Activated CD4-positive, alpha-beta T cell treated with anti-CD3 and anti-CD28 coated beads for 48 hours (primary cell): Measurements from ENCODE around the gene AFAP1L2.

Experiments
- DNase-seq: peaks from one replicate; pipeline ENCODE4 v3.0.0-alpha.2; 2020

The AFAP1L2 gene, protein sequence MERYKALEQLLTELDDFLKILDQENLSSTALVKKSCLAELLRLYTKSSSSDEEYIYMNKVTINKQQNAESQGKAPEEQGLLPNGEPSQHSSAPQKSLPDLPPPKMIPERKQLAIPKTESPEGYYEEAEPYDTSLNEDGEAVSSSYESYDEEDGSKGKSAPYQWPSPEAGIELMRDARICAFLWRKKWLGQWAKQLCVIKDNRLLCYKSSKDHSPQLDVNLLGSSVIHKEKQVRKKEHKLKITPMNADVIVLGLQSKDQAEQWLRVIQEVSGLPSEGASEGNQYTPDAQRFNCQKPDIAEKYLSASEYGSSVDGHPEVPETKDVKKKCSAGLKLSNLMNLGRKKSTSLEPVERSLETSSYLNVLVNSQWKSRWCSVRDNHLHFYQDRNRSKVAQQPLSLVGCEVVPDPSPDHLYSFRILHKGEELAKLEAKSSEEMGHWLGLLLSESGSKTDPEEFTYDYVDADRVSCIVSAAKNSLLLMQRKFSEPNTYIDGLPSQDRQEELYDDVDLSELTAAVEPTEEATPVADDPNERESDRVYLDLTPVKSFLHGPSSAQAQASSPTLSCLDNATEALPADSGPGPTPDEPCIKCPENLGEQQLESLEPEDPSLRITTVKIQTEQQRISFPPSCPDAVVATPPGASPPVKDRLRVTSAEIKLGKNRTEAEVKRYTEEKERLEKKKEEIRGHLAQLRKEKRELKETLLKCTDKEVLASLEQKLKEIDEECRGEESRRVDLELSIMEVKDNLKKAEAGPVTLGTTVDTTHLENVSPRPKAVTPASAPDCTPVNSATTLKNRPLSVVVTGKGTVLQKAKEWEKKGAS

DNA sequence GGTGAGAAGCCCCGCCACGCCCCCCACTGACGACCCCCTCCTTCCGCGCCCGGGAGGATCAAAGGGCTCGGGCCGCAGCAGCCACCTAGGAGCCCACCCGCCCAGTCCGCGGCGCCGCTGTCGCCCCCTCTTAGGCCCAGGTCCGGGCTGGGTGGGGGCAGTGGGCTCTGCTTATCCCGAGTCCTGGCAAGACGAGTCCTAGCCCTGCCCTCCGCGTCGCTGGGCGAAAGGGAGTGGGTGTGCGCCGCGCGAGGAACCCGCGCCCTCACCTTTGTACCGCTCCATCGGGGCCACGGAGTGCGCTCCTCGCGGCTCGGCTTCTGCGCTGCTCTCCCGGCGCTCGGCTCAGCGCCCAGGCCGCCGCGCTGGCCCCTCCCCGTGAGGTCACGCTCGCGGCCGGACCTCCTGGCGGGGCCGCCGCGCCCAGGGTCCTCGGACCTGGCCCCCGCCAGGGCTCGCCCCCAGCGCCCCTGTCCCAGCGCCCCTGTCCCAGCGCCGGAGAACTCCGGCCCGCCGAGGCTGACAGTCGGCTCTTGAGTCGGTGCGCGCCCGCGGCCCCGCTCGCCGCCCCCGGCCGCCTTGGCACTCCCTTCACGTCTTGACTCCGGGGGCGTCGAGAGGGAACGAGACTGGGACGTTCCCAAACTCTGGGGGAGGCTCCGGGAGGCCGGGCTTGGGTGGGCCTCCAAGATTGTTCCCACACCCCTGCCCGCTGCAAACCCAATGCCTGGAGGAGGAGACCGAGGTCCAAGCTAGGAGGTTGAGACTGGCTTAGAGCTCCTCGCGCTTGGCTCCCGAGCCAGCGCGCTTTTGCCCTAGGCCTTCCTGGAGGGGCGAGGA, at the start of gene AFAP1L2:
Gene AFAP1L2 (minus strand): TSS at position 332 of the 840 bp plus-strand sequence. CDS start 47 bp downstream, at position 285.
- no peak for DNase-seq

- DNase-seq = no peak
These were observed 49.3 kb upstream of the AFAP1L2 start for GRCh38 chr10:114453576-114453975.

DNA sequence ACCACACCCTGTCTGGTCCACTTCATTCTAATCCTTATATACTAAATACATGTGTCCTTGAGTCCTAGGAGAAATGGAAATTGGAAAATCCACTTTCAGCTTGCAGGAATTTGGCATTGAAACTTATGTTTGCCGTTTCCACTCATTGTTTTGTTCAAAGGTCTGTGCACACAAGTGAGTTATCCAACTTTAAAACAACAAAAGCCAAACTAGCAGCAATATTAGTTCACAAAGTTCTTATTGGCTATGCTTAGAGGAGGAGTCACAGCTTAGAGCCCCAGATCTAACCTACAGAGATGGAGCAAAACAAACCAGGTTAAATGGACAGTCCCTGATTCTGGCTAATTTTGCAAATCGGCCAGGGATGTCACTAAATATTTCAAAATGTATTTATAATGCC, 44.6 kb upstream of the AFAP1L2 start:
- no peak for DNase-seq

GRCh38 chr10:114445332-114445731, 41.0 kb upstream of the AFAP1L2 start:
- no peak for DNase-seq

DNA sequence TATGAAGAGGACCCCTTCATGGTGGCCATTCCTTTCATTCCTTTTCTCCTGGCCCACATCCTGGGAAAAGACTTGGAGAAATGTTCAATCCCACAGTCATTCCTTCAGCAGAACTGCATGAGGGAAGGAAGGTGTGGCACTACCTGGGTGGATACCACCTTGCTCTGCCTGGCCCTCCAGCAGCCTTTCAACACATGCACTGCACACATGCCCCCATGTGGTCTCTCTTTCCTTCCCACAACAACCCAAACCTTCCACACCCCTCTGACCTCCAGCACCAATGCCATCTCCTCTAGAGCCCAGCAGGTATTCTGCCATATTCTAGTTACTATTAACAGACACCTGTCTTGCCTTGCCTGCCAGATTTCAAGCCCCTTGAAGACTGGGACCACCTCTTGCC, 40.5 kb upstream of the AFAP1L2 start:
- DNase-seq = no peak

GRCh38 chr10:114442091-114442630, 37.9 kb upstream of the AFAP1L2 start:
- DNase-seq = no peak

DNA sequence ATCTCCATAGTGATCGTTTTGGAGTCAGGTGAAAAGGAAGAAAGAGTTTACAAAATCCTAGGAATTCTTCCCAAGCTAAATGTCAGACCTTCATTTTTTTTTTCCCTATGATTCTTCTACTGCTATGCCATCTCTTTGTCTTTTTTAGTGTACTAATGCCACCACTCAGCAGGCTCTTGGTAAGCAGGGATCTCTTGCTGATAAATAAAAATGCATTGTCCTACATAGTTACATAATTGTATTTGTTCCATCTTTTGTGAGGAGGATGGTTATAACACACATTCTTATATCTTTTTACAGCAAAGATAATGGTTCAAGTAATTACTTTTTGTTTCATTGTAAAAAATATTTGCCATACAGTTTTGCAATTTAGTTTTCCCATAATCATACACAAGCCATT, 36.8 kb upstream of the AFAP1L2 start:
- no peak for DNase-seq

DNA sequence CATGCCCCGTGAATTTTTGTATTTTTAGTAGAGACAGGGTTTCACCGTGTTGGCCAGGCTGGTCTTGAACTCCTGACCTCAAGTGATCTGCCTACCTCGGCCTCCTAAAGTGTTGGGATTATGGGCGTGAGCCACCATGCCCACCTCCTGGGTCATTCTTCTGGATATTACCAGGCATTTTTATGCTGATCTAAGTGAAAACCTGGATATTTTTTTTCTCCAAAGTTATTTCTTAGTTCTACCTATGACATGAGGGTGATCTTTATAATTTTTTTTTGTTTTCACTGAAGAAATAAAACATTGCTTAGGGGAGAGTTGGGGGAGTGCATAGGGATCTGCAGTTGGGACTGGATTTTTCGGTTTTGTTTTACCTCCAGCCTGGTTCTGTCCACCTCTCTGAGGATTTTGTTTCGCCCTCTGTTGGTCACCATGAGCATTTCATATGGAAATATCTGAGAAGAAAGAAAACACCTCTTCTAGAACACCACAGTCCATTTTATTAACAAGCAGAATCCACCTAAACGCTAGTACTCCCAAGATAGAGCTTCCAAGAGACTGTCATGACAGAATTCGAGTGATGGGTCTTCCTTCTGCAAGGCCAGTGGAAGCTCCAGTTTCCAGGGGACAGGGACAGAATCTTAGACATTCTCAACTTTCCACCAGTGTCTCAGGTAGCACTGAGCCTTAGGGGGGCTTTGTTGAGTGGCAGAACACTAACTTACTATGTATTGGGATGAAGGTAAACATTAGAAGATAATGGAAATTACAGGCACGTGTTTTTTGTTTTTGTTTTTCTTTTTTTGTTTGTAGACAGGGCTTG, 33.4 kb upstream of the AFAP1L2 start:
- DNase-seq = no peak

GRCh38 chr10:114436941-114437340, 32.6 kb upstream of the AFAP1L2 start:
- no peak for DNase-seq

GRCh38 chr10:114432566-114433093, 28.3 kb upstream of the AFAP1L2 start:
- no peak for DNase-seq

DNA sequence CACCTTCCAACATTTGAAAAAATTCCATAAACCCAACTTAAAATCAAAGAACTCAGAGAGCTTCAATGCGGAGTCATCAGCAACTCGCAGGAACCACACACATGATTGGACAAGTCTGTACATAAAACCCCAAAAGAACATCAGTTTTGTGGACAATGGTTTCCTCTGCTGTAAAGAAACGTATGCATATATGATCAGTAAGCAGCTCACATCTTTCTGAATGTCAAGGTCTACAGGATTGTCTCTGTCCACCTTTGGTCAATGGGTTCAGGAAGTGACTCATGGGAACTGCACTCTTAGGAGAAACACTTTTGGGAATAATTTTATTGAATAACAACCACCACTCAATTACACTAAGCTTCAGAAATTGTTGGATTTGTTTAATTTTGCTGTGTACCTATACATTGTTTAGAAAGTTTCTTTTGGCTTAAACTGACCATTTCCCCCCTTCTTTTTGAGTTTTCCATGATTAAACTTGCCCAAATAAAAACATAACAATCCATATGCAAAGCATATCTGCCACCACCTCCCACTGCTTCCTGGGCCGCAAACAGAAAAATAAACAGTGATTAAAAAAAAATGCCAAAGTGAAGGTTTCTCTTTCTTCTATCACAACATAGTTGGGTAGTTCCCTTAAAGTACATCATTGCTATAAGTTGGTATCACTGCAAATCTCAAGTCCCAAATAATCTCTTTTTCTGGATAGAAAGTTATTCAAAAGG, 27.3 kb upstream of the AFAP1L2 start:
- no peak for DNase-seq

GRCh38 chr10:114430688-114431413, 26.5 kb upstream of the AFAP1L2 start:
- DNase-seq = no peak

DNA sequence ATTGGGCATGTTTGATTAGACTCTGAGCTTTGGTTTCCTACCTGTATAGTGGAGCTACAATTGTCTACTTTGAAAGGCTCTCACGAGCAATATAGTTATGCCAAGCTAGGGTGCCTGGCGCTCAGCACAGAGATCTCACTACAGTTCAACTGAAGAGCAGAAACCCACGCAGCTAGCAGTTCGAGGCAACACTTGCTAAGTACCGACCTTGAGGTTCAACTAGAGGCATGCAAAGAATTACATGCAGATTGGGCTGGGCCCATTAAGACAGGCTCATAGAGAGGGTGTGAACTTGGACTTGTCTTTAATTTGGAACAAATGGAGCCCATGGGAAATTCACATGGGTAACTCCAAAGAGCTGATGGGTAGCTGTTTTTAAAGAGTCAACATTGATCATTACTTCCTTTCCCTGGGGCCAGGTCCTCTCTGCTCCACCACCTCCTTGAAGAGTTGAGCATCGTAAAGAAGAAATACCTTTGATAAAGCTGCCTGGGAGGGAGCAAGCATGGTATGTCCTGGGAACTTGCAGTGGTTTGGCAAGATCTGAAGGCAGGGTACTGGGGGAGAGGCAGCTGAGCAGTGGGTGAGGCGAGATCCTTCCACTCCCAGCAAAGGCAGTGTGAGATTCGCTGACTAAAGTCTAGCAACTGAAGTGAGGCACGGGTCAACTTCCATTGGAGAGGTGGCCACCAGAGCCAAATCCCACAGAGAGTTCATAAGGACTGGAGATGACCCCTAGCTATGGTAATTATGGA, 25.5 kb upstream of the AFAP1L2 start:
- DNase-seq = no peak

GRCh38 chr10:114427124-114427852, 23.0 kb upstream of the AFAP1L2 start:
- no peak for DNase-seq

DNA sequence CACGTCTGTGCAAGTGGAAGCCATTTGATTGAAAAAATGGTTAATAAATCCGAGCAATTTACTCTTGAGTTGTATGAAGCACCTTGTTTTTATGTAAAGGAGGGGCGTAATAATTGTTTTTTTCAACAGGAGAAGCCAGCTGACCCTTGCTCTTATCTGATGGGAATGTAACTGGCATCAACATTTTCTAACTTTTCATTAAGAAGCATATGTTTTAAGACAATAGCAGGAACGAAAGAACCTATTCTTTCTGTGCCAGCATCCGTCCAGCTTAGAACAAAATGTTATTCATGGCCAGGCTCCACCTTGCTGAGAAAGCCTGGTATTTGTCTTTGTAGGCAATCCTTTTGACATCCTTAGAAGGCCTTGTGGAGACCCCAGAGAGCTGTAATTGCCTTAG, 22.2 kb upstream of the AFAP1L2 start:
- no peak for DNase-seq

- DNase-seq = no peak
These were observed 16.6 kb upstream of the AFAP1L2 start for GRCh38 chr10:114420811-114421485.

GRCh38 chr10:114418109-114418508, 13.8 kb upstream of the AFAP1L2 start:
- no peak for DNase-seq
